Measurements from ENCODE around the gene CMKLR1.

Gene CMKLR1

DNA sequence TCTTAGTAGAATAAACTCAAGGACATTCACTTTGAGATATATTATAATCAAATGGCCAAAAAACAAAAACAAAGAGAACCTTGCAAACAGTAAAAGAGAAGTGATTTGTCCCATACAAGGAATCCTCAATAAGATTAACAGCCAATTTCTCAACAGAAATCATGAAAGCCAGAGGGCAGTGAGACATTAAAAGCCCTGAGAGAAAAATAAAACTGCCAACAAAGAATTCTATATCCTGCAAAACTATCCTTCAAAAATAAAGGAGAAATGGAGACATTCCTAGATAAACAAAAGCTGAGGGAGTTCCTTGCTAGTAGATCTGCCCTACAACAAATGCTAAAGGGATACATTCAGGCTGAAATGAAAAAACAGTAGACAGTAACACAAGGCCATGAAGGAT is 78.1 kb downstream of the CMKLR1 start:
- no peak for DNase-seq (ENCODE audit: low read depth)

DNA sequence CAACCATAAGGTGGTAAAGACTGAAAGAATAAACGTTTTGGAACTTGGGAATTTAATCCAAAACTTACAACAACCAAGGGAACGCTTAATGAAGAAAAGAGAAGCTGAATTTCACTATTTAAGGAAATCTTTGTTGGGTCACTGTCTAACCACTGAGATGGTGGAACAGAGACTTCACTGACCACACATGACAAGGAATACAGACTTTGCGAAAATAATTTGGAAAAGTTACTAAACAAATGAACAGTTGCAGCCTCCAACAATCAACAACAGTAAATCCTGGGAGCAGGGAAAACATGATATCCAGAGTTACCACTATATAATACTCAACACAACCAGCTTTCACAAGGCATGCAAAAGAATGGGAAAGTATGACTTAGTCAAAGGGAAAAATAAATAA is 79.1 kb downstream of the CMKLR1 start:
- DNase-seq (ENCODE audit: low read depth) = no peak

DNA sequence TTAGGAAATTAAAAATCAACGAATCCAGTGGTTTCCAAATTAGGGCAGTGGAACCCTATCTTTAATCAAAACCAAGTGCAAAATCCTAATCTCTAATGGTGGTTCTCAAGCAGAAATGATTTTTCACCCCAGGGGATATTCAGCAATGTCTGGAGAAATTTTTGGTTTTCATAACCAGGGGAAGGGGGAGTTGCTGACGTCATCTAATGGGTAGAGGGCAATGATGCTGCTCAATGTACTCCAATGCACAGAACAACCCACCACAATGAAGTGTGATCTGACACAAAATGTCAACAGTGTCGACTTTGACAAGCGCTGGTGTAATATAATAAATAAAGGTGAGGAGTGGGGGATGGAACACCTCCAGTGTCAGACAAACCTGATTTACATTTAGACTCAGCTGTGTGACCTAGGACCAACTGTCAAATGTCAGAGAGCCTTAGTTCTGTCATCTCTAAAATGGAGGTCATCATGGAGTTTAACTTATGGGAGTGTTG is 81.5 kb downstream of the CMKLR1 start:
- DNase-seq (ENCODE audit: low read depth) = no peak

DNA sequence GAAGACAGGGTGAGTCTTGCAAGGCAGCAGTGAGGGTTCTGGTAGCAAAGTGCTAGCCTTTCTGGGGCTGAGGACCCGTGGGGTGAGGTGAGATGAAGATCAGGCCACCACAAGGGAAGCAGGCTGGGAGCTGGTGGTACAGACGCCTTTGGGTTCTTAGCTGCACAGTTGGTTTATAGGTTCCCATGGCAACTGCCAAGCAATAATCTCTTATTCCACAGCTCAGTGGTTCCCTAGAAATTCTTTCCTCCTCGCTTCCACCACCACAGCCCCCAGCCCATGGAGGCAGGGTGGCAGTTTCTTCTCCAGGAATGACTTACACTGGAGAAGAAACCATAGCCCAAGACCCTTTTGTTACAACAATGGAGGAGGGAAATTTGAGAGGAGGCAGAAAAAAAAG is 82.1 kb downstream of the CMKLR1 start:
- no peak for DNase-seq (ENCODE audit: low read depth)

DNA sequence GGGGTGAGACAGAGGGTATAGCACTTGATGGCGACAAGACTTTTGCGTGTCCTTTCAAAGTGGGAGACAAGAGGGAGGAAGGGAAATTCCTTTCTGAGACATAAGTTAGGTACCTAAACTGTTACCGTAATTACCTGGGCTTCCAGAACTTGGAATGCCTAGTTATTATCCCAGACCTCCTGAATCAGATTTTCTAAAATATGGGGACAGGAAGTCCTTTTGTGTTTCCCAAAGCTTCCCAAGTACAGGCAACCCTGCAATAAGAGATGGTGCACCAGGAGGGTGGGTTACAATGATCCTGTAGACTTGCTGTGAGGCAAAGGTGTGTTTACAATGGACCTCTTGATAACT is 83.9 kb downstream of the CMKLR1 start:
- DNase-seq (ENCODE audit: low read depth) = no peak

DNA sequence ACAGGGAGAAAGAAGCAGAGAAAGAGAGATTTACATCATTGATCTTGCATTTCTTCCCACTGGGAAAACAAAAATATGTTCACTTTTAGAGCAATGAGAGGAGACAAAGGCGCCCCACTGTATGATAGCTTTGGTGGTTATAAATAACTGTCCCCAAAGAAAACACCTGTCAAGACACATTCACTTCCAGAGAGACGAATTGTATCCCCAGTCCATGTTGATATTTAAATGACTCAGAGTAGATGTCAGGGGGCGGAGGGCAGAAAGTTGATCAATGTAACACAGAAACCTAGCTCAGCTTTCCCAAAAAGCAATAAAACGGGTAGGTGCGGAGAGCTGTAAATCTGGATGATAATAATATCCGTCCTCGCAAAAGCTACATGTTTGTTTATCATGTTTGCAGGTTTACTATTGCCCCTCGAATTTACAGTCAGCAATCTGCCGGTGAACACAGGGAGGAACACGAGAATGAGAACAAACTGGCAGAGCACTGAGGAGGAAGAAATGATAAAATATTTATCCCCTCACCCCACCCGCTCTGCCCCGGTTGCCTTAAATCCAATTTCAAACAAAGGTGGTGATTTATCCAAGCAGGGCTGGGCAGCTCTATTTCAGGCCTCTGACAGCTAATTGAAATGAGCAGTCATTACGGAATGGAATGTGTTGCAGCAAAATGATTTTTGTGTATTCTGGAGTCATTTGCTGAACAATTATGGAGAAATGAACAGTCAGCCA is 84.4 kb downstream of the CMKLR1 start:
- DNase-seq (ENCODE audit: low read depth) = no peak

DNA sequence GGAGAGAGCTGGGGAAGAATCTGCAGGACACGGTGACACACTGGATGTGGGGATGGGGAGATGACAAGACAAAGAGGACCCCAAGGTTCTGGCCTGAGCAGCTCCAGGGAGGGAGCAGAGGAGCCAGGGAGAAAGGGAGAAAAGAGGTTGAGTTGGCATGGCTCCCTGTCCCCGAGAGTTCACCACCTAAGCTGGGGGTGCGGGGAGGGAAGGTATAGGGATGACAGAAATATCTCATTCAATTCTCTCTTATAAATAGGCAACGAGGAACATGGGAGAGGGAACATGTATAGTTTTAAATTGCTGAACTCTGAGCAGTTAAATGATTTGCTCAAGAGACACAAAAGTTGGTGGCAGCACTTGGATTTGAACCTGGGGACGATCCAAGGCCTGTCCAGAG is 85.1 kb downstream of the CMKLR1 start:
- DNase-seq (ENCODE audit: low read depth) = no peak

DNA sequence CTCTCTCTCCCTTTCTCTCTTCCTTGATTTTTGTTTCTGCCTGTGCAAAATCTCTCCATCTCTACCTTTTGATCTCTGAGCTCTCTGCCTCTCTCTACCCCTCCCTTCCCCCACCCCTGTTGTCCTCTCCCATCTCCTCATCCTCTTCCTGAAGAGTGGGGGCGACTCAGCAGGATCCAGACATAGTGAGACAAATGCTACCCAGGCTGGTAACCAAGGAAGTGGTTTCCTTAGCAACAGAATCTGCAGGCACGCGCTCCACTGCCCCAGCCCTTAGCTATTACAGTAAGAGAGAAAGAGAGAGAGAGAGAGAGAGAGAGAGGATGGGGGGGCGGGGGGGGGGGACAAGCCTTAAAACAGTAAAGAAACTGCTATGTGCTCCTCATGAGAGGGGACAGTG is 85.6 kb downstream of the CMKLR1 start:
- no peak for DNase-seq (ENCODE audit: low read depth)

DNA sequence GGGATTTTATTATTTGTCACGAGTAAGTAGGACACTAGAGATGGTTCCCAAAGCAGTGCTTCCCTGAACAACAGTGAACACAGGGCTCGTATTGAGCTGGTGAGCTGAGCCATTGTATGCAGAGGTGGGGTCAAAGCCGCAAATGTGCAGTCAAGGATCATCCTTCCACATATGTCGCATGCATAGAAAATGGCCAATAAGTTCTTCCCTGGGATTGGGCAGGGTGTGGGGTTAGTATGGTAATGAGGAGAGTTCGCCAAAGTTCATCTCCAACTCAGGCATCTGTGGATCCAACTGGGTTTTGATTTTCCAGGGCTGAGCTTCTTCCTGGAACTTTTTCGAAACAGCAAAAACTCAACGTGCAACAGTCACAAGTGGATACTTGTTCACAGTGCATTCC is 86.6 kb downstream of the CMKLR1 start:
- DNase-seq (ENCODE audit: low read depth) = no peak

DNA sequence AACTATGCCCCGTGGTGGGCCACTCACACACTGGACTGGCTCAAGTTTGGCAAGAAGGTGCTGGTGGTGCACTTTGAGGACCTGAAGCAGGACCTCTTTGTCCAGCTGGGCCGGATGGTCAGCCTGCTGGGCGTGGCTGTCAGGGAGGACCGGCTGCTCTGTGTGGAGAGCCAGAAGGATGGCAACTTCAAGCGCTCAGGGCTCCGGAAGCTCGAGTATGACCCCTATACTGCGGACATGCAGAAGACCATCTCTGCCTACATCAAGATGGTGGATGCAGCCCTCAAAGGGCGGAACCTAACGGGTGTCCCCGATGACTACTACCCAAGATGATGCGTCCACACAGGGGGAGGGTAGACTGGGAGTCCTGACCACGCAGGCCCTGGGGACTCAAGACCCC is 91.1 kb downstream of the CMKLR1 start:
- DNase-seq (ENCODE audit: low read depth) = no peak

DNA sequence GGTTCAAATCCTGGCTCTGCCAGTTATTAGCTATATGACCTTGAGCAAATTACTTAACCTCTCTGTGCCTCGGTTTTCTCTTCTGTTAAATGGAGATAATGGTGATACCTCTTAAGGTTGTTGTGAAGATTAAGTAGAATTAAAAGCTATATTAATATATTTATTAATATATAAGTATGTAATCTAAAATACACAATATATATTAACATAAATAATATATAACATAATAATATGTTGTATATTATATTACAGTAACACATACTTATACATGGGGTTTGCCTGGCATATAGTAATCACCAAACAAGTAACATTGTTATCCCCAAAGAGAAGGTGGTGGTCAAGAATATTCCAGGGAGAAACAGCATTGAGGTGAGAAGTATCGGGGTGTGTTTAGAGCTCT is 92.0 kb downstream of the CMKLR1 start:
- no peak for DNase-seq (ENCODE audit: low read depth)

DNA sequence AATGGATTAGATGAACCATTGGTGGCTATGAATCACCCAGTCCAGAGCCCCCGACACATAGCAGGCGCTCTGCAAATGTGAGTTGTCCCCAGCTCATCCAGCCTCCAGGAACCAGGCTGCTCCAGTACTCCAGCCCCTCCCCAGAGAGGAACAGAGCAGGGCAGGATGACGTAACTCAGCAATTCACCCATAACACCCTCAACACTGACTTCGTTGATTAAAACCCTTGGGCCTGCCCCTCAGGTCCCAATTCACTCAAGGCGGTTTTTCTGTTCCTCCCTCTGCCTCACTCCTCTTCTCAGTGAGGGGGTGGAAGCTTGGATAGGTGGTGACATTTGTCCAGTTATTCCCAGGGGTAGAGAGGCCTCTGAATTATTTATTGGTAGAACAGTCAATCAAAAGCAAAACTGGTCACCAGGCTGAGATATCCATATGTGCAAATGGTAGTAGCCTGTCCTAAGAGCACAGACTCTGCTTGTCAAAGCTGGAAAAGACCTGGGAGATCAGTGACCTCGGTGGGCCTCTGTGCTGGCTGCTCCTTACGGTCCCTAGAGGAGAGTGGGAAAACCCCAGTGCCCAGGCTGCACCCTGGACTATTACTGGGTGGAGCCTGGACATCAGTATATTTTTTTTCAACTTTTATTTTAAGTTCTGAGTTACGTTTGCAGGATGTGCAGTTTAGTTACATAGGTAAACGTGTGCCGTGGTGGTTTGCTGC is 97.0 kb downstream of the CMKLR1 start:
- DNase-seq (ENCODE audit: low read depth) = no peak

DNA sequence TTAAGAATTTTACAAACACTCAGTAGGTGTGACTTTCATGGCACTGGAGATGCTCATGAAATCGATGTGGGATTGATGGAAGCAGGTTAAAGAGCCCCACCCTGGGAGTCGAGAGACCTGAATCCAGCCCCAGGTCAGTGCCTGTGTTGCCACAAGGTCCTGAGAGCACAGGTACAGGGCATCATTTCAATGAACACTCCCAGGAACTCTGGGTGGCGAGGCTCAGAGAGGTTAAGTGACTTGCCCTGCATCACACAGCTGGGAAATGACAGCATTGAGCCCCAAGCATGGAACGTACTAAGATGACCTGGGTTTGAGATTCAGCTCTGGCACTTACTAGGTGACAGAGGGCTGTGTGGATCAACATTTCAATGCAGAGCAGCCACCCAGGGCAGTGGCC is 98.2 kb downstream of the CMKLR1 start:
- no peak for DNase-seq (ENCODE audit: low read depth)

DNA sequence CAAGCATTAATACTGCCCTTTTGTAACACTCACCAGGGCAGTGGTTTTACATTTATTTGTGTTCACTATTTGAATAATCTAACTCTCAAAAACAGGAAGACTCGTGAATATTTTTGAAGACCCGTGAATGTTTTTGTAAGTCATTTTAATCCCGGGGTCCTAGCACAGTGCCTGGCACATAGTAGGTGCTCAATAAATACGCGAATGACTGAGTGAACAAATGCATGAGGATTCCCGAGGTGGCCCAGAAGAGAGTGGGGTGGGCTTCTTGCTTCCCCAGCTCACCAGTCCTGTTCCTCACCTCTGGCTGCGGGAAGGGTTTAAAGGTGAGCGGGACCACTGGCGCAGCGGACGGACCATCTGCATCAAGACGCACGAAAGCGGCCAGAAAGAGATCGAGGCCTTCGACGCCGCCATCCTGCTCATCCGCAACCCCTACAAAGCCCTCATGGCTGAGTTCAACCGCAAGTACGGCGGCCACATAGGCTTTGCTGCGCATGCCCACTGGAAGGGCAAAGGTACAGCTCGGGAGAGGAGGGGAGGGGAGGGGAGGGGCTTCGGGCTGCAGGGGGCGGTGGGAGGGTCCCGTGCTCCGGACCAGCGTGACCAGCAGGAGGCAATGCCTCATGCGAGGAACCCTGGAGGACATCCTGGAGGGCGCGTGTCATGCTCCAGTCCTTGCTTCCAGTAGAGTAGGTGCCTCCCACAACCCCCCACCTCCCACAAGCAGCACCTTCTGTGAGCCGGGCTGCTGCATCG is 98.9 kb downstream of the CMKLR1 start:
- no peak for DNase-seq (ENCODE audit: low read depth)

DNA sequence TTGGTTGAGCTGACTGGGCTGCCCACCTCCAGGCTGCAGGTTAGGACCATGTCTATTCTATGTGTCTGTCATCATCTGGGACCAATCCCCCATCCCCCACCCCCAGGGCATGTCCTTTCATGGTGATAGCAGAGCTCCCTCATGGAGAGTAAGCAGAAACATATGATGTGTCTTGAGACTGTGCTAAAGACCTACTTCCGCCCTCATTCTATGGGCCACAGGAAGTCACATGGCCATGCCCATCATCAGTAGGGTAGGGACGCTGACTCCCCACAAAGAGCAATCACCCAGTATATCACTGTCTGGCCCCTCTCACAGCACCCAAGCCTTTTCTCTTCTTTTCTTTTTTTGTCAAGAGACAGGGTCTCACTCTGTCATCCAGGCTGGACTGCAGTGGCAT is 99.7 kb downstream of the CMKLR1 start:
- DNase-seq (ENCODE audit: low read depth) = no peak

DNA sequence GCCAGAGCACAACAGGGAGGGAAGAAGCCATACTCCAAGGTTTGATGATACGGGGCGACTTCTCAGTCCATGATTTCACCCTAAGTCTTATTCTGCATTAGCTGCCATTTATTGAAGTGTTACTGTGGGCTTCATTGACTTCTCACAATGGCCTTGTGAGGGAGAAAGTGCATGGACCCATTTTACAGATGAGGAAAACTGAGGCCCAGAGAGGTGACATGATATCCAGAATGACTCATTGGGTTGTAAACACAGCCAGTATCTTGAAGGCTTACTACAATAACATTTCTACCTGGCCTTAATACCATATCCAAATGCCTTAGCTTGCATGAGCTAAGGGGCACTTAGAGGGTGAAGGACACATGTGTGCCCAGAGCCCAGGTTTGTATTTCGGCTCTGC is 100.6 kb downstream of the CMKLR1 start:
- no peak for DNase-seq (ENCODE audit: low read depth)
